ENCODE measurements around the gene MTFR1L. TPM values are rescaled to one million over a fixed set of nuclear protein-coding genes. Genes with fewer than 3 reads are reported as not detected.
A peak's percentile ranks its signal among the peaks of the same experiment; 100 is the strongest.

MTFR1L gene
- total and polyA plus RNA-seq, 9 of the 15 experiments (the other 6 are each of a cell fraction or from before 2014, with no cell fraction given), result 41.4 to 98.5 (median 53.7) TPM

DNA sequence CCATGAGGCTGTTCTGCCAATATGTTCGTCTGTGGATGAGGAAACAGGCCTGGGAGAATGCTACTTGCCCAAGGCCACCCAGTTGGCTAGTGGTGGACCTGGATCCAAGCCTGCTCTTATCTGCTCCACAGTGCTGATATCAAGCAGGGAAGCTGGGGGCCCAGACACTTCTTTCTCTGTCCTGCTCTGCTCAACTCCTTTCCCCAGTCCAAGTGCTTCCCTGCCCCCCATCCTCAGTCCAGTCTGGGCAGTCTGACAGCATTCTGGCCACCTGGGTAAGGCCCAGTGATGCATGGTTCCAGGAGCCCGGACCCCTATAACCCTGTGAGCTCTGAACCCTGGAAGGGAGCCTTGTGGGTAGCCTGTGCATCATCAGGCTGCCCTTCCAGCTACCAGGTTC is 59.9 kb downstream of the MTFR1L start (continued):
- TF ChIP-seq, protein P1, sequence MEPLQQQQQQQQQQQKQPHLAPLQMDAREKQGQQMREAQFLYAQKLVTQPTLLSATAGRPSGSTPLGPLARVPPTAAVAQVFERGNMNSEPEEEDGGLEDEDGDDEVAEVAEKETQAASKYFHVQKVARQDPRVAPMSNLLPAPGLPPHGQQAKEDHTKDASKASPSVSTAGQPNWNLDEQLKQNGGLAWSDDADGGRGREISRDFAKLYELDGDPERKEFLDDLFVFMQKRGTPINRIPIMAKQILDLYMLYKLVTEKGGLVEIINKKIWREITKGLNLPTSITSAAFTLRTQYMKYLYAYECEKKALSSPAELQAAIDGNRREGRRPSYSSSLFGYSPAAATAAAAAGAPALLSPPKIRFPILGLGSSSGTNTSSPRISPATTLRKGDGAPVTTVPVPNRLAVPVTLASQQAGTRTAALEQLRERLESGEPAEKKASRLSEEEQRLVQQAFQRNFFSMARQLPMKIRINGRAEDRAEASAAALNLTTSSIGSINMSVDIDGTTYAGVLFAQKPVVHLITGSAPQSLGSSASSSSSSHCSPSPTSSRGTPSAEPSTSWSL (CRISPR knock-in tag; IDR thresholded peaks at IDR 0.05; ENCODE audit: borderline replicate concordance), result no peak
- TF ChIP-seq ZBTB49 (CRISPR knock-in tag; IDR thresholded peaks at IDR 0.05; ENCODE audit: borderline replicate concordance) (no peak), ZBTB43 (CRISPR knock-in tag; IDR thresholded peaks at IDR 0.05) (peak; percentile 37; the same call in 1 of the 2 replicates), MTA3 (IDR thresholded peaks at IDR 0.05; ENCODE audit: borderline replicate concordance) (no peak), TAF1 (IDR thresholded peaks at IDR 0.05; ENCODE audit: control insufficient read depth, extremely low read depth, insufficient read depth, low read length, severe bottlenecking) (no peak), GTF3C2 (IDR thresholded peaks at IDR 0.05; ENCODE audit: borderline replicate concordance, extremely low read depth, insufficient read length) (no peak), MCM5 (IDR thresholded peaks at IDR 0.05; ENCODE audit: low read depth) (no peak), ARHGAP35 (IDR thresholded peaks at IDR 0.05; ENCODE audit: partially characterized antibody) (no peak), KLF1 (tag; IDR thresholded peaks at IDR 0.05) (no peak), ZBTB8A (IDR thresholded peaks at IDR 0.05; ENCODE audit: partially characterized antibody) (no peak), ZNF76 (CRISPR knock-in tag; IDR thresholded peaks at IDR 0.05; ENCODE audit: borderline replicate concordance) (no peak), SNAPC5 (CRISPR knock-in tag; IDR thresholded peaks at IDR 0.05) (no peak), KDM5B (IDR thresholded peaks at IDR 0.05; ENCODE audit: insufficient replicate concordance, low read depth, low read length) (no peak), CAMTA2 (CRISPR knock-in tag; conservative IDR thresholded peaks at IDR 0.05) (no peak), ID3 (CRISPR knock-in tag; IDR thresholded peaks at IDR 0.05) (no peak), ID3 (tag; IDR thresholded peaks at IDR 0.05) (no peak), PCBP1 (IDR thresholded peaks at IDR 0.05; ENCODE audit: low read depth, low read length, poor library complexity, severe bottlenecking) (no peak), EZH2 (IDR thresholded peaks at IDR 0.05; ENCODE audit: borderline replicate concordance, low read depth, low read length) (no peak), CEBPB (tag; IDR thresholded peaks at IDR 0.05) (no peak), PML (IDR thresholded peaks at IDR 0.05; ENCODE audit: low read length) (no peak)
